A204.1 (cell line): ENCODE results near the gene LRRC72.
"Not testable (repeated sequence)": the region's sequence is repeated elsewhere in the genome, so short reads cannot be mapped to it uniquely, and the experiment has no call there.

Experiments used
- FAIRE-seq: peaks from 2 replicates; lab custom pipeline; 2012; peaks lifted over from hg19 to GRCh38; lab: Jason Lieb, UNC

The LRRC72 gene

GRCh38 chr7:16526742-16527540, at the start of gene LRRC72:
Gene LRRC72, plus strand, starts transcription at chr7:16526825. Its CDS starts 128 bp downstream, at chr7:16526953.
- no peak for FAIRE-seq

GRCh38 chr7:16479161-16479560, 47.5 kb upstream of the LRRC72 start:
- no peak for FAIRE-seq

GRCh38 chr7:16479591-16479990, 47.0 kb upstream of the LRRC72 start:
- no peak for FAIRE-seq

GRCh38 chr7:16484453-16485158, 42.0 kb upstream of the LRRC72 start:
- no peak for FAIRE-seq

- no peak for FAIRE-seq
These were observed 35.5 kb upstream of the LRRC72 start for GRCh38 chr7:16491148-16491547.

- no peak for FAIRE-seq
These were observed 34.0 kb upstream of the LRRC72 start for GRCh38 chr7:16492513-16493062.

GRCh38 chr7:16493266-16493665, 33.4 kb upstream of the LRRC72 start:
- FAIRE-seq, result no peak

- no peak for FAIRE-seq
These were observed 32.1 kb upstream of the LRRC72 start for GRCh38 chr7:16494551-16494950.

- FAIRE-seq, result no peak
These were observed 31.5 kb upstream of the LRRC72 start for GRCh38 chr7:16494955-16495719.

- no peak for FAIRE-seq
These were observed 28.5 kb upstream of the LRRC72 start for GRCh38 chr7:16498122-16498521.

GRCh38 chr7:16502303-16502702, 24.3 kb upstream of the LRRC72 start:
- no peak for FAIRE-seq

GRCh38 chr7:16504019-16504418, 22.6 kb upstream of the LRRC72 start:
- no peak for FAIRE-seq

GRCh38 chr7:16506422-16506821, 20.2 kb upstream of the LRRC72 start:
- not testable (repeated sequence) for FAIRE-seq

GRCh38 chr7:16509829-16510228, 16.8 kb upstream of the LRRC72 start:
- FAIRE-seq, result no peak

- FAIRE-seq, result no peak
These were observed 15.3 kb upstream of the LRRC72 start for GRCh38 chr7:16511314-16511713.

GRCh38 chr7:16512097-16512496, 14.5 kb upstream of the LRRC72 start:
- FAIRE-seq, result no peak

GRCh38 chr7:16514271-16514670, 12.4 kb upstream of the LRRC72 start:
- no peak for FAIRE-seq

- no peak for FAIRE-seq
These were observed 11.9 kb upstream of the LRRC72 start for GRCh38 chr7:16514729-16515128.

GRCh38 chr7:16515785-16516685, 10.6 kb upstream of the LRRC72 start:
- no peak for FAIRE-seq

- FAIRE-seq, result not testable (repeated sequence)
These were observed 6.6 kb upstream of the LRRC72 start for GRCh38 chr7:16519985-16520384.

- no peak for FAIRE-seq
These were observed 2.3 kb upstream of the LRRC72 start for GRCh38 chr7:16524332-16524731.

- no peak for FAIRE-seq
These were observed 1.9 kb downstream of the LRRC72 start for GRCh38 chr7:16528520-16528919.
